Glomerular endothelial cell (primary cell): ENCODE results near the gene MPC1. TPM values are rescaled to one million over a fixed set of nuclear protein-coding genes. Genes with fewer than 3 reads are reported as not detected.
A peak's percentile ranks its signal among the peaks of the same experiment; 100 is the strongest.

Experiments used
- DNase-seq: peaks from one replicate; pipeline ENCODE4 v3.0.0-alpha.2; 2011; ENCODE audit warnings: low read depth, low spot score; ENCODE audit errors: extremely low read depth
- total RNA-seq: library from RNA; depleted of rRNA; stranded (reverse); fragments of >200 nt; gene quantifications from 2 replicates; pipeline ENCODE4 v1.2.3, GENCODE V29; 2015

MPC1 gene
- total RNA-seq = 19.2 and 28.1 TPM in 2 replicates

GRCh38 chr6:166382933-166383801 lies at the start of gene MPC1:
TSS of gene MPC1 (minus strand) at chr6:166382940. CDS start at chr6:166382876, 64 bp downstream.
- DNase-seq = peak; percentile 34

- DNase-seq = no peak
Measured at GRCh38 chr6:166430269-166430668, 47.5 kb upstream of the MPC1 start.

GRCh38 chr6:166424431-166424830 lies 41.7 kb upstream of the MPC1 start:
- DNase-seq = no peak

DNA sequence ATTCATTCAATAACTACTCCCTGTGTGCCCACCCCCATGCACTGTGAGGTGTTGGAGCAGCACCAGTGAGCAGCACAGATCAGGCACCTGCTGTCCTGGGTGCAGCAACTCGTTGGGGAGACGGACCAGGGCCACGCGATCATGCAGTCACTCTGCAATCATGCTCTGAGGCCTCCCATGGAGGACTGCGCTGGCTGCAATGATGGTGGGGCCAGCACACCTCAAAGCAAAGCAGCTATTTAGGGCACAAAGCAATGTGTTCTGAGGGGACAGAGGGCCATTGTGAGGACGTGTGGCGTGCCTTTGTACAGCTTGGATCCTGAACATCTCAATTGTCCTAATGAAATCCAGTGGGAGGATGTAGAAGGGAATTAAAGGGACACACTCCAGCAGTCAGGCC lies 41.0 kb upstream of the MPC1 start:
- no peak for DNase-seq

GRCh38 chr6:166423051-166423745 lies 40.5 kb upstream of the MPC1 start:
- DNase-seq = no peak

DNA sequence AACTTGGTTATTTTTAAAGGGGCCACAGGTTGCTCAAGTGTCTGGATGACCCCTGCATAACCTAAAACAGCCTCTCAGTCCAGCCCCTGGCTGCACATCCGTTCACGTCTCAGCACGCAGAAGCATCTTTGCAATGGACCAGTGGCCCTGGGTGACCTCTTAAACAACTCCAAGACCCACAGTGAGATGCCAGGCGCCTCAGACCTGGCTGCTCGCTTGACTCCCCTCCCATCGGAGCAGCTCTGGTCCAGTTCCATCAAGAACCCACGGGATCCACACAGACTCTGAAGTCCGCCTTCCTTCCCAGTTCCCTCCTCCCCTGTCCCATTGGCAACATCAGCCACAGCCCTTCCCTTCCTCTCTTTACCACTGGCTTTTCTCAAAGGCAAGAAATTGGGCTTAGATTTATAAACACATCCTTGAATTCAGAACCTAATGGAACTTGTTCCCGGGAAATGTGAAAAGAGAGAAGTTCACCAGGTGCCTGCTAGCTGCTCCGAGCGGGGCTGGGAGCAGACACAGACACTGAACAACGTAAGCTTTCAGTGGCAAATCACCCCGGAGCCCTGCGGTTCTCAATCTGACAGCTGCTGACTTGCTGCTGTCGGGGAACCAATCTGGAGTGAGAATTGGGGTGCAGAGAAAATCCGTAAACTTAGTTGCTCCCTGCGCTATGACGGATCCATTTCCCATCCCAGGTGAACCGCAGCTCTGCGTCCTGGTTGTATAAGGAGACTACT lies 39.6 kb upstream of the MPC1 start:
- no peak for DNase-seq

GRCh38 chr6:166420351-166420750 lies 37.6 kb upstream of the MPC1 start:
- no peak for DNase-seq

DNA sequence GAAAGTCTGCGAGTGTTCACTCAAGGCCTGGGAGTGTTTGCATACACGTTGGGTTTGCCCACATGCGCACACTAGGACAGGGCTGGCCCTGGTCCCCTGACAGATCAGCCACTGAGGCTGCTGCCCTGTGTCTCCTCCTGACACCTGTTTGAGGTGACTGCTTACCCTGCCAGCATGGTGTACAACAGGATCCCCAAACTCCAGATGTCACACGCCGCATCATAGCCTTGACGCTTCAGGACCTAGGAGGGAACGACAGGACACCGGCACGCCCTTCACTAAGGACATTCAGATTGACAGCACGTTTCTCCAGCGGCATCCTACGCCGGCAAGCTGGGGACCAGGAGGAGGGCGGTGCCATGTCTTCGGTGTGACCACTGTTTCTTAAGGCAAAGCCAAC lies 37.0 kb upstream of the MPC1 start:
- no peak for DNase-seq

DNA sequence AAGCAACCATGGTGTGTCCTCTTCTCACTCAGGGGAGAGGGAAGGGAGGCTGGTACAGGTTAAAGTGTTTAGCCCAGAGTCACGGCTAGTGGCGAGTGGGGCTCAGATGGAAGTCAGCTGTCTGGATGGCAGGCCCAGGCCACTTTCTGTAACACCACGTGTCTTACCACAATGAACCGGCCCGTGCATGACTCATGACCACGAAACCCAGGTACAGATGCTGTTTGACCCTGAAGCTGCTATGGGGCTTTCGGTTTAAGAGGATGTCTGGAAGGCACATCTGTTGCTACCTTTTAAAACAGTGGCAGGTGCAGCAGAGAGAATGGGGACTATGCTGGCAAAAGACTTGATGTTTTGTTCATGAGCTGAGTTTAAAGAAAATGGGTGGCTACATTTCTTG lies 36.5 kb upstream of the MPC1 start:
- no peak for DNase-seq

DNA sequence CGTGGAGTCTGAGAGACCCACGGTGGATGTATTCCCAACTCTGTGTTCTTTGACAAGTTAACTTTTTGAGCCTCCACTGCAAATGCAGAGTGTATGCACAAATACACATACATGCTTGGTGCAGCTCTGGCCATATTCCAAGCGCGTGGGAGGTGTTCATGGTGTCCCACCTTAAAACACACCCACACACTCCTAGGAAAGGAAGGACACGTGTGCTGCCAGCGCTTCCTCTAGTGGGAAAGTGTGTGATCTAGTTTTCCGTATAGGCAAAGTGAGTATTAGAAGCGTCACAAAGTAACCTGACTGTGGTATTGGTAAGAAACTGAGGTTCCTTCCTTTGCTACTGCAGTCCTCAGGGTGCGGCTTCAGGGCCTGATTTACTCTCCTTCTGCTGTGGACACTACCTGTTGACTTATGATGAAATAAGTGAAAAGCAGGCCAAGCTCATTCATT lies 36.0 kb upstream of the MPC1 start:
- no peak for DNase-seq

DNA sequence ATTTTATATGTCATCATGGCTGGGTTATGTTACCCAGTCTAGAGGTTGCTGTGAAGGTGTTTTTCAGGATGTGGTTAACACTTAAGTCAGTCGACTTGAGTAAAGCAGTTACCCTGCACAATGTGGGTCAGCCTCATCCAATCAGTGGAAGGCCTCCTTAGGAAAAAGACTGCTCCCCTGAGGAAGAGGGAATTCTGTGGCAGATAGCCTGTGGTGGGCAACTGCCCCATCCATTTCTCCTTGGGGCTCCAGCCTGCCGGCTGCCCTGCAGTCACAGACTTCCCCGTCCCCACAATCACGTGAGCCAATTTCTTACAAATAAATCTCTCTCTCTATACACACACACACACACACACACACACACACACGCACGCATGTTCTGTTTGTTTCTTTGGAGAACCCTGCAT lies 34.5 kb upstream of the MPC1 start:
- DNase-seq = no peak

DNA sequence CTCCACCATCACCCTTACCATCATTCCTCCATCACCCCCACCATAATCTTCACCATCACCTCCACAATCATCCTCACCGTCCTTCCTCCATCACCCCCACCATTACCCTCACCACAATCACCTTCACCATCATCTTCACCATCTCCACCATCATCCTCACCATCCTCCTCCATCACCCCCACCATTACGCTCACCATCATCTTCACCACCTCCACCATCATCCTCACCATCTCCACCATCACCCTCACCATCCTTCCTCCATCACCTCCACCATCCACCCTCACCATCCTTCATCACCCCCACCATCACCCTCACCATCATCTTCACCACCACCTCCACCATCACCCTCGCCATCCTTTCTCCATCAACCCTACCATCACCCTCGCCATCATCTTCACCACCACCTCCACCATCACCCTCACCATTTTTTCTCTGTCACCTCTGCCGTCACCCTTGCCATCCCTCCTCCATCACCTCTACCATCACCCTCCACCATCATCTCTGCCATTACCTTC lies 33.1 kb upstream of the MPC1 start:
- DNase-seq = no peak

GRCh38 chr6:166415306-166415705 lies 32.6 kb upstream of the MPC1 start:
- DNase-seq = no peak

DNA sequence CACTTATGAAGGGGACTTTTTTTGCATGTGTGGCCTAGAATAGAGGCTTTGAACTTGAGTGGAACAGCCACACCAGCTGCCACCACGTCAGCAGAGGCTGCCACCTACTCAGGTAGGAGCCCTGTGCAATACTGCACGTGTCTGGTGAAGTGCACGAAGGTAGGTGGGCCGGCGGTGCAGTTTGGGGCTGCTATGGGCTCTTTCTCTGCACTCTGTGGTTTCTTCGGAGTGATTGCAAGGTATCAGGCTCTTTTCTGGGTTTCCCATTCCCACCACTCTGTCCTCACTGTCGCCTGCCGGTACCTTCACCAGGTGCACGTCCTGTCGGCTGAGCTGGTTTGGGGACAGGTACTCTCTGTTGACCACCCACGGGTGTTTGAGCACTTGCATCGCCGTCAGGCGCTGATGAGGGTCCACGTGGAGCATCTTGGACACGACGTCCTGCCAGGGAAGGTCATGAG lies 30.8 kb upstream of the MPC1 start:
- DNase-seq = no peak

GRCh38 chr6:166412911-166413384 lies 30.2 kb upstream of the MPC1 start:
- DNase-seq = no peak

GRCh38 chr6:166412156-166412910 lies 29.6 kb upstream of the MPC1 start:
- DNase-seq = no peak

DNA sequence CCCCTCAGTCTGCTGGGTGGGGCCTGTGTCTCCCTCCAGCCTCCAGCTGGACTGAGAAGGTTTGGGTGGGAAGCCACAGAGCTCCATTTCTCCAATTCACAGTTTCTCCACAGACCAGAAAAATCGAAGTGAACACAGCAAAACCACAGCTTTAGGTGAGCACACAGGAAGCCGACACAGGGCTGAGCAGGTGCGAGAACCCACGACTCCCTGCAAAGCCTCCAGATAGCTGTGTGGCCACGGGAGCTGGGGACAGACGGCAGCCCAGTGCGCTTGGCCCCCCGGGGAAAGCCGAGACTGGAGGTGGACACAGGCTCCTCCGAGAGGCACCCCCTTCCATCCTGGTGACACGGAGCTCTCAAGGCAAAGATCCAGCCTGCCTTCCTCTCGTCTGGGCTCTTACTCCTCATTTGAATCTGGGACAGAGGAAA lies 29.0 kb upstream of the MPC1 start:
- no peak for DNase-seq

DNA sequence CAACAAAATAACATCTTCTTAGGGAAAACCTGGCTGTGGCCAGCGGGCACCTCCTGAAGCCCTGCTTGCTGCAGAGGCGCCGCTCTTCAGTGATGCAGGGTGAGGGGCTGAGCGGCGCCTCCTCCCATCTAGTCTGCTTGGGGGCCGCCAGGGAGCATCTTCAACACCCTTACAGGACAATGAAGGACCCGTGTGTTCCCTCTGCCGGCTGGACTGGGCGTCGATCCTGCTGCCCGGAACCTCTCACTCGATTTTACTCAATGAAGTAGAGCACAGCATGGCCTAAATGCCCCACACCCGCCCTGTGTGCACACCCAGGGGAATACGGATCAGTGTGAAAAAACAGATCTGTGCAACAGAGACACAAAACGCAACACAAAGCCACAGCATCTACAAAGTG lies 28.5 kb upstream of the MPC1 start:
- no peak for DNase-seq

DNA sequence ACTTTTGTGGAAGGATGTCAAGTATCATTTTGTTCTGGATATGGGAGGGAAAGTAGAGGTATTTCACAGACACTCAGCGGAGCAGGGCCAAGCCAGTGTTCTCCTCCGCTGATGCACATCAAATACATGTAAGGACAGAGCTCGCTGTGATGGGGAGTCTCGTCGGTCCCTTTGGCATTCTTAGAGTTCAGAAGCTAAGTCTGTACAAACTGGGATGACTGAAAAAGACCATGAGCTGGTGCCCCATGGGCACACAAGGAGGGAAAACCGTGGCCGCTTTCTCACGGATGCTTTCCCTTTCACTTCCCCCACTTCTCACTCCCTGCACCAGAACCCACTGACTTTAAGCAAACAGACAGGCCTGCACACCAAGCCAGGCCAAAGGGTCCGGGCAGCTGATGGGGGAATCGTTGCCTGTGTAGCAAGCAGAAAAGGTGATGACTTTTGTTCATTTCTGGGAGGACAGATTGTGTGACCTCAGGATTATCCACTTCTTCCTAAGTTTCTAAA lies 27.7 kb upstream of the MPC1 start:
- DNase-seq = no peak
